Activated CD4-positive, CD25-positive, alpha-beta regulatory T cell treated with anti-CD3 and anti-CD28 coated beads, Interleukin-2, amount 50 U/mL, for 16 hours (primary cell): ENCODE measurements around the gene GFOD2.
"Not testable (repeated sequence)": the region's sequence is repeated elsewhere in the genome, so short reads cannot be mapped to it uniquely, and the experiment has no call there.

Source experiments
- DNase-seq: peaks from one replicate; pipeline ENCODE4 v3.0.0-alpha.2; 2020; ENCODE audit warnings: low read depth, low spot score

GFOD2 gene

GRCh38 chr16:67702130-67702529 lies 17.0 kb downstream of the GFOD2 start:
- DNase-seq, result no peak

- no peak for DNase-seq
These were observed 17.7 kb downstream of the GFOD2 start for GRCh38 chr16:67701420-67701819.

GRCh38 chr16:67699265-67699664 lies 19.9 kb downstream of the GFOD2 start:
- DNase-seq, result no peak

- DNase-seq, result no peak
These were observed 21.5 kb downstream of the GFOD2 start for GRCh38 chr16:67697422-67698185.

- DNase-seq, result no peak
These were observed 24.5 kb downstream of the GFOD2 start for GRCh38 chr16:67694611-67695010.

GRCh38 chr16:67693517-67694285 lies 25.4 kb downstream of the GFOD2 start:
- not testable (repeated sequence) for DNase-seq

- DNase-seq, result no peak
These were observed 33.6 kb downstream of the GFOD2 start for GRCh38 chr16:67685388-67686112.

- DNase-seq, result no peak
These were observed 35.3 kb downstream of the GFOD2 start for GRCh38 chr16:67683767-67684166.

GRCh38 chr16:67679935-67680897 lies 38.9 kb downstream of the GFOD2 start:
- no peak for DNase-seq

GRCh38 chr16:67678354-67679023 lies 40.6 kb downstream of the GFOD2 start:
- DNase-seq, result no peak

- no peak for DNase-seq
These were observed 41.4 kb downstream of the GFOD2 start for GRCh38 chr16:67677712-67678111.

GRCh38 chr16:67676939-67677338 lies 42.2 kb downstream of the GFOD2 start:
- no peak for DNase-seq

- DNase-seq, result no peak
These were observed 42.6 kb downstream of the GFOD2 start for GRCh38 chr16:67676516-67676915.

- DNase-seq, result no peak
These were observed 43.1 kb downstream of the GFOD2 start for GRCh38 chr16:67675999-67676398.

- no peak for DNase-seq
These were observed 43.6 kb downstream of the GFOD2 start for GRCh38 chr16:67675579-67675935.

- no peak for DNase-seq
These were observed 44.1 kb downstream of the GFOD2 start for GRCh38 chr16:67674851-67675578.

- no peak for DNase-seq
These were observed 45.2 kb downstream of the GFOD2 start for GRCh38 chr16:67673712-67674580.

GRCh38 chr16:67672739-67673662 lies 46.1 kb downstream of the GFOD2 start:
- DNase-seq, result no peak
